Breast epithelium (tissue), 4 donors: ENCODE results near the gene IL3. TPM values are rescaled to one million over a fixed set of nuclear protein-coding genes. Genes with fewer than 3 reads are reported as not detected.

Experiments used
- DNase-seq, 2 donors: peaks; one replicate each; pipeline ENCODE4 v3.0.0-alpha.2; 2019; ENCODE audit warnings: low spot score in 2 of 2
- H3K27ac ChIP-seq, 2 donors: fragments of 200-600 bp; sonication (generic) in 1 of 2; one replicate each; pipeline ENCODE4 v1.5.1; 2016 to 2019; ENCODE audit warnings: mild to moderate bottlenecking in 1 of 2
- H3K27me3 ChIP-seq, 2 donors: fragments of 200-600 bp; sonication (generic) in 1 of 2; one replicate each; pipeline versions ENCODE4 v1.5.1 to v1.6.0; 2017 to 2019; ENCODE audit warnings: control low read depth in 1 of 2, mild to moderate bottlenecking in 1 of 2
- H3K36me3 ChIP-seq: fragments of 200-600 bp; one replicate; pipeline ENCODE4 v1.5.1; 2019
- H3K4me1 ChIP-seq, 2 donors: fragments of 200-600 bp; sonication (generic); one replicate each; pipeline ENCODE4 v1.5.1; 2016 to 2019; ENCODE audit warnings: control low read depth in 1 of 2
- H3K4me3 ChIP-seq, 3 donors: fragments of 200-600 bp; sonication (generic); 1 replicate in 2 of 3; 2 replicates in 1 of 3; pipeline ENCODE4 v1.5.1; 2016 to 2019; ENCODE audit warnings: mild to moderate bottlenecking in 3 of 3, moderate library complexity in 2 of 3
- H3K9me3 ChIP-seq, 2 donors: fragments of 200-600 bp; sonication (generic) in 1 of 2; one replicate each; pipeline ENCODE4 v1.5.1; 2016 to 2019; ENCODE audit warnings: control low read depth in 1 of 2
- CTCF ChIP-seq, 3 donors: fragments of 450-650 bp; IDR thresholded peaks; one replicate each; pipeline ENCODE4 v1.5.1; 2016 to 2017; ENCODE audit warnings: antibody characterized with exemption in 3 of 3, mild to moderate bottlenecking in 3 of 3, moderate library complexity in 3 of 3
- POLR2A ChIP-seq: fragments of 450-650 bp; IDR thresholded peaks from one replicate; pipeline ENCODE4 v1.6.1; 2016; ENCODE audit warnings: antibody characterized with exemption, mild to moderate bottlenecking, moderate library complexity
- POLR2AphosphoS5 ChIP-seq, 3 donors: sonication (generic); formaldehyde crosslinking; IDR thresholded peaks; one replicate each; pipeline ENCODE4 v1.6.1; 2017; ENCODE audit warnings: antibody characterized with exemption in 3 of 3
- intact Hi-C: fragments of 100-400 bp; cut with DNase I; formaldehyde crosslinking; loops from one replicate; pipeline ENCODE4 v1.15.1; 2023; ENCODE audit warnings: low total_unique reads
- total RNA-seq, 3 donors: library from RNA; depleted of rRNA; stranded (reverse); fragments of >200 nt; gene quantifications; one replicate each; pipeline ENCODE4 v1.1.0, GENCODE V29; 2016

IL3 gene
- total RNA-seq, 3 donors from 2014 or later, result not detected

- Histone ChIP-seq H3K36me3 (no peaks in the 10 kb centered on the region), H3K27me3 (peaks cover 0 to 14% of the 10 kb centered on the region in 2 donors), H3K4me3 (no peak overlapping the region), H3K27ac (no peak overlapping the region), H3K4me1 (no peaks in the 10 kb centered on the region), H3K9me3 (no peaks in the 10 kb centered on the region)
- peak in 1 of 2 donors; percentile 3 for DNase-seq
- intact Hi-C loops, result no loop called here
- TF ChIP-seq CTCF (IDR thresholded peaks at IDR 0.05) (no peak), POLR2AphosphoS5 (IDR thresholded peaks at IDR 0.05) (no peak), POLR2A (no peak)
Measured at GRCh38 chr5:132013006-132013689, 47.3 kb upstream of the IL3 start.

GRCh38 chr5:132013711-132014110 lies 46.7 kb upstream of the IL3 start:
- no peaks in the 10 kb centered on the region for H3K9me3 ChIP-seq
- H3K36me3 ChIP-seq, result no peaks in the 10 kb centered on the region
- no peak overlapping the region for H3K4me3 ChIP-seq
- no peak overlapping the region for H3K27ac ChIP-seq
- TF ChIP-seq POLR2AphosphoS5 (IDR thresholded peaks at IDR 0.05), result no peak
- no peak for TF ChIP-seq CTCF (IDR thresholded peaks at IDR 0.05)
- TF ChIP-seq POLR2A, result no peak
- intact Hi-C loops, result no loop called here
- H3K4me1 ChIP-seq, result no peaks in the 10 kb centered on the region
- peak in 1 of 2 donors; percentile 10 for DNase-seq
- peaks cover 0 to 14% of the 10 kb centered on the region in 2 donors for H3K27me3 ChIP-seq

- Histone ChIP-seq H3K4me3 (no peak overlapping the region), H3K27ac (no peak overlapping the region), H3K9me3 (no peaks in the 10 kb centered on the region), H3K36me3 (no peaks in the 10 kb centered on the region), H3K27me3 (peaks cover 0 to 7% of the 10 kb centered on the region in 2 donors), H3K4me1 (no peaks in the 10 kb centered on the region)
- no peak for TF ChIP-seq POLR2A
- no peak for TF ChIP-seq CTCF (IDR thresholded peaks at IDR 0.05)
- no peak for TF ChIP-seq POLR2AphosphoS5 (IDR thresholded peaks at IDR 0.05)
- DNase-seq, result no peak
- intact Hi-C loops, result no loop called here
Measured at GRCh38 chr5:132016721-132017250, 43.7 kb upstream of the IL3 start.

- Histone ChIP-seq H3K4me3 (no peak overlapping the region), H3K27me3 (peaks cover 0 to 7% of the 10 kb centered on the region in 2 donors), H3K9me3 (no peaks in the 10 kb centered on the region), H3K4me1 (no peaks in the 10 kb centered on the region), H3K27ac (no peak overlapping the region), H3K36me3 (no peaks in the 10 kb centered on the region)
- TF ChIP-seq POLR2A, result no peak
- no peak for TF ChIP-seq POLR2AphosphoS5 (IDR thresholded peaks at IDR 0.05)
- no peak for TF ChIP-seq CTCF (IDR thresholded peaks at IDR 0.05)
- DNase-seq, result no peak
- intact Hi-C loops, result no loop called here
Measured at GRCh38 chr5:132017316-132017715, 43.1 kb upstream of the IL3 start.
